ENCODE results near the gene CHST11.
"Not testable (repeated sequence)": the region's sequence is repeated elsewhere in the genome, so short reads cannot be mapped to it uniquely, and the experiment has no call there.

Gene CHST11

DNA sequence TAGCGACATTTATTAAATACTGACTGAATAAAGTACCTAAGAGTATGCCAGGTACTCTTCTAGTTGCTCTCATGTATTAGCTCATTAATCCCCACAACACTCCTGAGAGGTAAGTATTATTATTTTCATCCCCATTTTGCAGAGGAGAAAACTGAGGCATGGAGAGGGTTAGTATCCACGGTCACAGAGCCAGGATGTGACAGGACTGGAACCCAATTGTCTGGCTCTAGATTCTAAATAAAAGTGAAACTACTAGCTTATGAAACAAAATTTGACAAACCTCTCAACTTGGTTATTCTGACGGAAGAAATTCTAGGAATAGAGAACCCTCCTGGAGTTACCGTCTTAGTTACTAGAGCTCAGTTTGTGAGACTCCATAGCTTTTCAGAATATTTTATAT is 112.2 kb downstream of the CHST11 start:
- in situ Hi-C loops (cut with MboI; ENCODE audit: low sequenced_read_pairs, unreplicated experiment) = no loop called here
- no peak for DNase-seq (ENCODE audit: low spot score)
- TF ChIP-seq, protein P1, sequence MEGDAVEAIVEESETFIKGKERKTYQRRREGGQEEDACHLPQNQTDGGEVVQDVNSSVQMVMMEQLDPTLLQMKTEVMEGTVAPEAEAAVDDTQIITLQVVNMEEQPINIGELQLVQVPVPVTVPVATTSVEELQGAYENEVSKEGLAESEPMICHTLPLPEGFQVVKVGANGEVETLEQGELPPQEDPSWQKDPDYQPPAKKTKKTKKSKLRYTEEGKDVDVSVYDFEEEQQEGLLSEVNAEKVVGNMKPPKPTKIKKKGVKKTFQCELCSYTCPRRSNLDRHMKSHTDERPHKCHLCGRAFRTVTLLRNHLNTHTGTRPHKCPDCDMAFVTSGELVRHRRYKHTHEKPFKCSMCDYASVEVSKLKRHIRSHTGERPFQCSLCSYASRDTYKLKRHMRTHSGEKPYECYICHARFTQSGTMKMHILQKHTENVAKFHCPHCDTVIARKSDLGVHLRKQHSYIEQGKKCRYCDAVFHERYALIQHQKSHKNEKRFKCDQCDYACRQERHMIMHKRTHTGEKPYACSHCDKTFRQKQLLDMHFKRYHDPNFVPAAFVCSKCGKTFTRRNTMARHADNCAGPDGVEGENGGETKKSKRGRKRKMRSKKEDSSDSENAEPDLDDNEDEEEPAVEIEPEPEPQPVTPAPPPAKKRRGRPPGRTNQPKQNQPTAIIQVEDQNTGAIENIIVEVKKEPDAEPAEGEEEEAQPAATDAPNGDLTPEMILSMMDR (IDR thresholded peaks at IDR 0.05; ENCODE audit: borderline replicate concordance, control extremely low read depth, extremely low read depth, insufficient read depth, missing control alignments) = no peak

DNA sequence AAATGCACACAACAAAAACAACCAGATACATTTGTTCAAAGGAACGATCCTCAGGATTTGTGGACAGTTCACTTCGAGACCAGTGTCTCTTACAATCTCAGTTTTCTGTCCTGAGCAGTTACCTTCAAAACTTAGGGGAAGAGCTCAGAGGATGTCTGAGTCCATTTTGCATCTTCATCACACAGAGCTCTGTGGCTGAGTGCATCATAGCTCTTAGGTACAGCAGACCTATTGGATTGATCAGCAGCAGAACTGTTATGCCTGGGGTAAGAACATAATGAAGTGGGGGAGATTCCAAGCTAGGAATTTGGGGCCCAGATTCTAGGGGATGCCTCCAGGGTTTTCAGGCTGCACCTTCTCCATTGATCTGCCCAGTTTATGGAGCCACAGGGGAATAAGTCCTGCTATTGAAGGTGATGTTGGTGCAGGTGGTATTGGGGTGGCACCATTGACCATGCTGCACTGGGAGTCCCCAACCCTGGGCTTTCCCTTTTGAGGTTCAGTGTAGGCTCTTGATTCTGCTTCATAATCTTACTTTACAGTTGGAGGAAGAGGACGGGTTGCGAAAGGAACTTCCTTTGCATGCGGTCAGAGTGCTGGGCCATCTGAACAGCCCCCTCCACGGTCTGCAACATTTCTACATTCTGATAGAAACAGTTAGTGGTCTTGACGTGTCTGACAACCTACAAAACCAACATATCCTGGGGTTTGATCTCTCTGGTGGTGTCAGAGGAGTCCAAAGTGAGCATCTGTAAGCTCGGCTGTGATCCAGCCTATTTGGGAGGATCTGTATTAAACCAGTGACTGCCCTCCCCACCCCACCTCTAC is 112.8 kb downstream of the CHST11 start:
- TF ChIP-seq, protein P1 (IDR thresholded peaks at IDR 0.05; ENCODE audit: borderline replicate concordance, control extremely low read depth, extremely low read depth, insufficient read depth, missing control alignments) = no peak
- peak; percentile 51 for DNase-seq (ENCODE audit: low spot score)
- in situ Hi-C loops (cut with MboI; ENCODE audit: low sequenced_read_pairs, unreplicated experiment) = no loop called here

DNA sequence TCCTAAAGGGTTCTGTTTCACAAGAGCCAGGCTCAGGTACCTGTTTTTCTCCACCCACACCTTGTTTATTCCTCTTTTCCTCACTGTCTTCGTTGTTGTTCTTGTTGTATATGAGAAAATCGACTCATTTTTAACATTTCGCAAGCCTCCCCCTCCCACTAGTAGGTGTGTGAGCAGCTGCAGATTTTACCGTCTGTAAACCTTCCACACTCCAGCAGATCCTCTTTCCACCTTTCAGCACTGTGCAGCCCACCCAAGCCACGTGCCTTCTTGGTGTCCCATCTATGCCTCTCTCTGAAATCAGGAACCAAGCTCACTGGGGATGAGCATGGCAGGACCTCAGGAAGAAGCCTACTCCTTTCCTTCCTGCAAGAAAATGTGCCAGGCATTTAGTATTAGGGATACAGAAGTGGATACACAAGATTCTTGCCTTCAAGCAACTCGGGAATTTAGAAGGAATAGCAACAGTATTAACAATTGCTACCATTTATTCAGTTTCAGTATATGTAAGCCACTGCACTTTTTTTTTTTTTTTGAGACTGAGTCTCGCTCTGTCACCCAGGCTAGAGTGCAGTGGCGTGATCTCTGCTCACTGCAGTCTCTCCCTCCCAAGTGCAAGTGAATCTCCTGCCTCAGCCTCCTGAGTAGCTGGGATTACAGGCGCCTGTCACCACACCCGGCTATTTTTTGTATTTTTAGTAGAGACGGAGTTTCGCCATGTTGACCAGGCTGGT is 113.6 kb downstream of the CHST11 start:
- TF ChIP-seq, protein P1 (IDR thresholded peaks at IDR 0.05; ENCODE audit: borderline replicate concordance, control extremely low read depth, extremely low read depth, insufficient read depth, missing control alignments) = no peak
- in situ Hi-C loops (cut with MboI; ENCODE audit: low sequenced_read_pairs, unreplicated experiment) = no loop called here
- DNase-seq (ENCODE audit: low spot score) = no peak

DNA sequence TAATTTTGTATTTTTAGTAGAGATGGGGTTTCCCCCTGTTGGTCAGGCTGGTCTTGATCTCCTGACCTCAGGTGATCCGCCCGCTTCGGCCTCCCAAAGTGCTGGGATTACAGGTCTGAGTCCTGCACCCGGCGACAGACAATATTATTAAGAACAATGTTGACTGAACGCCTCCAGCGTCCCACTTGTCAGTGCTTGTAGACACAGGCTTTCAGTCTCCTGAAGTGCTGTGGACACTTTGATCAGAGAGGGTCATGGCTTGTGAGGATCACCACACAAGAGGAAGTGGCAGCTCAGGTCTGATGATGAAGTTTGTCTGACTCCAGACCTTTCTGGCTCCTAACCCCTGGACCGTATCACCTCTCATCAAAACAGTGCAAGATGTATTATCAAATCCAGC is 114.6 kb downstream of the CHST11 start:
- in situ Hi-C loops (cut with MboI; ENCODE audit: low sequenced_read_pairs, unreplicated experiment) = no loop called here
- DNase-seq (ENCODE audit: low spot score) = peak; percentile 30
- TF ChIP-seq, protein P1 (IDR thresholded peaks at IDR 0.05; ENCODE audit: borderline replicate concordance, control extremely low read depth, extremely low read depth, insufficient read depth, missing control alignments) = no peak

DNA sequence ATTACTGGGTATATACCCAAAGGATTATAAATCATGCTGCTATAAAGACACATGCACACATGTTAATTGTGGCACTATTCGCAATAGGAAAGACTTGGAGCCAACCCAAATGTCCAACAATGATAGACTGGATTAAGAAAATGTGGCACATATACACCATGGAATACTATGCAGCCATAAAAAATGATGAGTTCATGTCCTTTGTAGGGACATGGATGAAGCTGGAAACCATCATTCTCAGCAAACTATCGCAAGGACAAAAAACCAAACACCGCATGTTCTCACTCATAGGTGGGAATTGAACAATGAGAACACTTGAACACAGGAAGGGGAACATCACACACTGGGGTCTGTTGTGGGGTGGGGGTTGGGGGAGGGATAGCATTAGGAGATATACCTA is 117.6 kb downstream of the CHST11 start:
- in situ Hi-C loops (cut with MboI; ENCODE audit: low sequenced_read_pairs, unreplicated experiment) = not testable (repeated sequence)

DNA sequence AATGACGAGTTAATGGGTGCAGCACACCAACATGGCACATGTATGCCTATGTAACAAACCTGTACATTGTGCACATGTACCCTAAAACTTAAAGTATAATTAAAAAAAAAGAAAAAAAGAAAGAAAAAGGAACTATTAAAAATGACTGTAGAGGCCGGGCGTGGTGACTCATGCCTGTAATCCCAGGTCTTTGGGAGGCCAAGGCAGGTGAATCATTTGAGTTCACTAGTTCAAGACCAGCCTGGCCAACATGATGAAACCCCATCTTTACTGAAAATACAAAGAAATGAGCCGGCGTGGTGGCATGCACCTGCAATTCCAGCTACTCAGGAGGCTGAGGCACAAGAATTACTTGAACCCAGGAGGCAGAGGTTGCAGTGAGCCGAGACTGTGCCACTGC is 118.0 kb downstream of the CHST11 start:
- DNase-seq (ENCODE audit: low spot score); in situ Hi-C loops (cut with MboI; ENCODE audit: low sequenced_read_pairs, unreplicated experiment): not testable (repeated sequence)

More for the DNA sequence above, 117.6 kb downstream of the CHST11 start:
- DNase-seq (ENCODE audit: low spot score) = not testable (repeated sequence)

DNA sequence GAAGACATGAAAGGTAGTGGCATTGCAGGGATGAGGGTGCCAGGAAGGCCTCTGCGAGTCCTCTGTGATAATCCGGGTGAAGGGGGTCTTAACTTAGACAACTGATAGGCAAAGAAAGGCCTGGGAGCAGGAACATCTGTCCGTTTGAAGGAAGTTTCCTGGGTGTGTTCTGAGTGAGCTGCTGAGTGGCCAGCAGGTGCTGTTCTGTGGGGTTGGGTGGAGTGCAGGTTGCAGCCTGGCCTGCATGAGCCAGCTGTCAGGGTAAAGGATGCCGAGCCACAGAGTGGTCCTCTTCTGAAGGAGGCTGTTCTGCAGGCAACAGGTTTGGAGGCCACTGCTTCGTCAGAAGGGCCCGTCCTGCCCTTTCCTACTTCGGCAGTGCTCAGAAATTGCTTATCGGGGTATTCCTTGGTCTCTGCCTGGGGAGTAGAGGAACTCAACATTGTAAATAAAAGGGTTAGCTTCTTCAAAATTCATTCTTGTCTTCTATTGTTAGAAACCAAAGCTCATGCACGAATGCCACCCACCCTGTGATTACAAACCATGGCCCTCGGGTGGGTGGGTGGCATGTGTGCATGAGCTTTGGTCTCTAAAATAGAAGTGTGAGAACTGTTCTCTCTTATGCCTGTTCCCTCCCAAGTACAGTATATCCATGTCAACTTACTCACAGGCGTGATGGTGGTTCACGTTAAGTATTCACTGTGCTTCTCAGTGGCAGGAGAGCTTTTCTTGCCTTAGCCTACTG is 118.9 kb downstream of the CHST11 start:
- in situ Hi-C loops (cut with MboI; ENCODE audit: low sequenced_read_pairs, unreplicated experiment) = no loop called here
- no peak for DNase-seq (ENCODE audit: low spot score)
- TF ChIP-seq, protein P1 (IDR thresholded peaks at IDR 0.05; ENCODE audit: borderline replicate concordance, control extremely low read depth, extremely low read depth, insufficient read depth, missing control alignments) = no peak
